Activated B cell treated with CpG ODN at 0.5 μM for 24 hours (primary cell): ENCODE data around the gene VEGFB. TPM values are rescaled to one million over a fixed set of nuclear protein-coding genes. Genes with fewer than 3 reads are reported as not detected.

Experiments
- ATAC-seq: fragments of 200-7000 bp; cut with Tn5 transposase; one replicate; pipeline ENCODE4 v1.10.0; 2021; ENCODE audit warnings: low read depth, mild to moderate bottlenecking, moderate library complexity
- CTCF ChIA-PET: fragments of 350-600 bp; sonication (Branson Sonifier 250); formaldehyde crosslinking; loops from one replicate; lab custom pipeline; 2021; ENCODE audit warnings: antibody characterized with exemption; lab: Charles Lee
- POLR2A ChIA-PET: fragments of 350-600 bp; sonication (Branson Sonifier 250); formaldehyde crosslinking; loops from one replicate; lab custom pipeline; 2021; ENCODE audit warnings: antibody characterized with exemption; lab: Charles Lee
- DNase-seq: peaks from one replicate; pipeline ENCODE4 v3.0.0; 2022
- H3K27ac Mint-ChIP-seq: one replicate; pipeline ENCODE4 v1.8.0; 2020; ENCODE audit warnings: mixed read lengths
- H3K27me3 Mint-ChIP-seq: one replicate; pipeline ENCODE4 v1.8.0; 2021; ENCODE audit warnings: mixed read lengths
- H3K36me3 Mint-ChIP-seq: one replicate; pipeline ENCODE4 v1.8.0; 2021; ENCODE audit warnings: low read depth, mixed read lengths
- H3K4me1 Mint-ChIP-seq: one replicate; pipeline ENCODE4 v1.8.0; 2021; ENCODE audit warnings: mixed read lengths
- H3K4me3 Mint-ChIP-seq: one replicate; pipeline ENCODE4 v1.8.0; 2020; ENCODE audit warnings: mild to moderate bottlenecking, mixed read lengths
- H3K9me3 Mint-ChIP-seq: one replicate; pipeline ENCODE4 v1.8.0; 2020; ENCODE audit warnings: mixed read lengths
- intact Hi-C: fragments of 100-400 bp; cut with micrococcal nuclease; formaldehyde crosslinking; loops from one replicate; pipeline ENCODE4 v1.15.1; 2024
- total RNA-seq: library from RNA; stranded (reverse); gene quantifications from 2 replicates; pipeline ENCODE4 v1.2.3, GENCODE V29; 2022
- TF ChIP-seq, protein P1 (sequence below): fragments of 200-600 bp; IDR thresholded peaks from one replicate; pipeline ENCODE4 v1.8.0; 2022; ENCODE audit warnings: antibody characterized with exemption, mild to moderate bottlenecking

VEGFB gene
- total RNA-seq, 1 donor from 2014 or later = 97.4 TPM

DNA sequence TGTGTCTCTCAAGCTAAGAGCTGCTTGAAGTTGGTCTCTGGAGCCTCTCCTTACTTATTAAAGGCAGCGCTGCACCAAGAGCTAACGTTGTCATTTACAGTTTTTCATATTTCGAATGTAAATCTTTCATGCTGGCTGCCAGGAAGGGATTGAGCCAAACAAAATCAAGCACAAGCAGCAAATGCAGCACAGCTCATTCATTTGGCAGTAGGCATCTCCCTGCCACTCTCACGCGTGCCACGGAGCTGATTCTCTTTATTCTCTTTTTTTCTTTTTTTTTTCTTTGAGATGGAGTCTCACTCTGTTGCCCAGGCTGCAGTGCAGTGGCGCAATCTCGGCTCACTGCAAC lies 1.4 kb upstream of the VEGFB start:
- ChIA-PET POLR2A (interaction anchor here (0.5 to 12.7 kb wide), 6 partner anchors 8 to 47 kb away, joined by 3 to 191 read pairs (median 4); partner anchors contain the start of genes FERMT3, FKBP2 and STIP1), CTCF (interaction anchor here (0.6 to 1.6 kb wide), 3 partner anchors 13 to 72 kb away, joined by 3 to 5 read pairs (median 3); partner anchors contain the start of gene PPP1R14B)
- TF ChIP-seq, protein P1, sequence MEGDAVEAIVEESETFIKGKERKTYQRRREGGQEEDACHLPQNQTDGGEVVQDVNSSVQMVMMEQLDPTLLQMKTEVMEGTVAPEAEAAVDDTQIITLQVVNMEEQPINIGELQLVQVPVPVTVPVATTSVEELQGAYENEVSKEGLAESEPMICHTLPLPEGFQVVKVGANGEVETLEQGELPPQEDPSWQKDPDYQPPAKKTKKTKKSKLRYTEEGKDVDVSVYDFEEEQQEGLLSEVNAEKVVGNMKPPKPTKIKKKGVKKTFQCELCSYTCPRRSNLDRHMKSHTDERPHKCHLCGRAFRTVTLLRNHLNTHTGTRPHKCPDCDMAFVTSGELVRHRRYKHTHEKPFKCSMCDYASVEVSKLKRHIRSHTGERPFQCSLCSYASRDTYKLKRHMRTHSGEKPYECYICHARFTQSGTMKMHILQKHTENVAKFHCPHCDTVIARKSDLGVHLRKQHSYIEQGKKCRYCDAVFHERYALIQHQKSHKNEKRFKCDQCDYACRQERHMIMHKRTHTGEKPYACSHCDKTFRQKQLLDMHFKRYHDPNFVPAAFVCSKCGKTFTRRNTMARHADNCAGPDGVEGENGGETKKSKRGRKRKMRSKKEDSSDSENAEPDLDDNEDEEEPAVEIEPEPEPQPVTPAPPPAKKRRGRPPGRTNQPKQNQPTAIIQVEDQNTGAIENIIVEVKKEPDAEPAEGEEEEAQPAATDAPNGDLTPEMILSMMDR = no peak
- Mint-ChIP-seq H3K36me3 (peaks cover 18% of the 10 kb centered on the region), H3K4me1 (peaks cover 70% of the 10 kb centered on the region), H3K4me3 (peak overlapping the region; percentile 66), H3K27me3 (no peaks in the 10 kb centered on the region), H3K27ac (peak overlapping the region; percentile 37), H3K9me3 (no peaks in the 10 kb centered on the region)
- intact Hi-C loops = loop anchor here (5.0 kb wide), 2 partner anchors 84 to 296 kb away; partner anchors contain the start of genes NAA40, PRDX5 and TRMT112
- DNase-seq (no peak), ATAC-seq (no peak)

DNA sequence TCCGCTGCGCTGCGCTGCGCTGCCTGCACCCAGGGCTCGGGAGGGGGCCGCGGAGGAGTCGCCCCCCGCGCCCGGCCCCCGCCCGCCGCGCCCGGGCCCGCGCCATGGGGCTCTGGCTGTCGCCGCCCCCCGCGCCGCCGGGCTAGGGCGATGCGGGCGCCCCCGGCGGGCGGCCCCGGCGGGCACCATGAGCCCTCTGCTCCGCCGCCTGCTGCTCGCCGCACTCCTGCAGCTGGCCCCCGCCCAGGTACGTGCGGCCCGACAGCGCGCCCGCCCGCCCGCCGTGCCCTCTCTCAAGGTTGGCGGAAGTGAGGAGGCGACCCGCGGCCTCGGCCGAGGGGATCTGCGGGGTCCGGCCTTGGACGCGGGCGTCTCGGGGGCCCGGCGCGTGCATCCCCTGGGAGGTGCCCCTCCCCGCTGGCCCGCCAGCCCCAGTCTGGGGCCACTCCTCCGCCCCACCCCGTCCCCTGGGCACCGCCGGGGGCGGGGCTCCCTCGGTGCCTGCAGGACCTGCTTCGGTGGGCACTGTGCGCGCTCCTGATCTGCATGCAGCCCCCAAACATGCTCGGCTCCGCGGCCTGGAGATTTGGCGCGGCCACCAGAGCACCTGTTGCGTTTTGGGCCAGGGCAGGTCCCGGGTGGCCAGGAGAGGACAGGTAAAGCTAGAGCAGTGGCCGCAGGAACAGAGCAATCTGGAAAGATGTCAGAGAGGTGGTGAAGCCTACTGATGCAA lies 429 bp downstream of the VEGFB start:
- H3K4me1 Mint-ChIP-seq = peaks cover 76% of the 10 kb centered on the region
- DNase-seq (peak; percentile 77), ATAC-seq (peak; percentile 49)
- ChIA-PET CTCF (no interaction called here), POLR2A (interaction anchor here (0.6 to 2.0 kb wide), 7 partner anchors 9 to 50 kb away, joined by 3 to 11 read pairs (median 4); partner anchors contain the start of genes NUDT22, STIP1 and TRPT1)
- peak overlapping the region; percentile 93 for H3K27ac Mint-ChIP-seq
- intact Hi-C loops = loop anchor here (1.0 to 5.0 kb wide), 4 partner anchors 16 to 298 kb away; partner anchors contain the start of genes NAA40, PLCB3, PRDX5 and TRMT112
- no peaks in the 10 kb centered on the region for H3K27me3 Mint-ChIP-seq
- H3K4me3 Mint-ChIP-seq = peak overlapping the region; percentile 90
- H3K9me3 Mint-ChIP-seq = no peaks in the 10 kb centered on the region
- H3K36me3 Mint-ChIP-seq = peaks cover 30% of the 10 kb centered on the region
- TF ChIP-seq, protein P1 = no peak

DNA sequence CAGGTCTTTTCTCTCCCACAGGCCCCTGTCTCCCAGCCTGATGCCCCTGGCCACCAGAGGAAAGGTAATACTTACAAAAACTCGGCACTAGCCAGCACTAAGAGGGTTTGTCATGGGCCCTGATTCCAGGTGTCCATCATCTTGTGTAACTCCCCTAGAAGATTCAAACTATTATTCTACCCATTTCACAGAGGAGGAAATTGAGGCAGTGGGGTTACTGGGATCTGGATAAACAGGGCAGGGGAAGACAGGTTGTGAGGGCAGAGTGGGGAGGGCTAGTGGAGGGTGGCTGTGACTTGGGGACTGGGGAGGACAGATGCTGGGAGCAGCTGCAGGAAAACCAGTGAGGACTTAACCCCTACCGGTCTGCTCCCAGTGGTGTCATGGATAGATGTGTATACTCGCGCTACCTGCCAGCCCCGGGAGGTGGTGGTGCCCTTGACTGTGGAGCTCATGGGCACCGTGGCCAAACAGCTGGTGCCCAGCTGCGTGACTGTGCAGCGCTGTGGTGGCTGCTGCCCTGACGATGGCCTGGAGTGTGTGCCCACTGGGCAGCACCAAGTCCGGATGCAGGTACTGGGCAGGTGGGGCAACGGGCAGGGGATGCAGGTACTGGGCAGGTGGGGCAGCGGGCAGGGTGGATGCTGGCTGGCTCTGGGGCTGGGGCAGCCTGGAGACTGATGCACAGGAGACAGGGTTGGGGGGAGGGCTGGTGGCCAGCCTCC lies 1.2 kb downstream of the VEGFB start:
- TF ChIP-seq, protein P1 = no peak
- no peak for DNase-seq
- intact Hi-C loops = loop anchor here (1.0 kb wide), 1 partner anchor 35 kb away; no protein-coding TSS in a partner anchor
- Mint-ChIP-seq H3K27ac (peak overlapping the region; percentile 93), H3K27me3 (no peaks in the 10 kb centered on the region), H3K4me1 (peaks cover 80% of the 10 kb centered on the region), H3K9me3 (no peaks in the 10 kb centered on the region), H3K4me3 (peak overlapping the region; percentile 90), H3K36me3 (peaks cover 36% of the 10 kb centered on the region)
- ChIA-PET POLR2A (interaction anchor here (1.3 to 2.0 kb wide), 4 partner anchors 9 to 50 kb away, joined by 4 to 11 read pairs (median 6); partner anchors contain the start of genes NUDT22, STIP1 and TRPT1), CTCF (no interaction called here)
- no peak for ATAC-seq

DNA sequence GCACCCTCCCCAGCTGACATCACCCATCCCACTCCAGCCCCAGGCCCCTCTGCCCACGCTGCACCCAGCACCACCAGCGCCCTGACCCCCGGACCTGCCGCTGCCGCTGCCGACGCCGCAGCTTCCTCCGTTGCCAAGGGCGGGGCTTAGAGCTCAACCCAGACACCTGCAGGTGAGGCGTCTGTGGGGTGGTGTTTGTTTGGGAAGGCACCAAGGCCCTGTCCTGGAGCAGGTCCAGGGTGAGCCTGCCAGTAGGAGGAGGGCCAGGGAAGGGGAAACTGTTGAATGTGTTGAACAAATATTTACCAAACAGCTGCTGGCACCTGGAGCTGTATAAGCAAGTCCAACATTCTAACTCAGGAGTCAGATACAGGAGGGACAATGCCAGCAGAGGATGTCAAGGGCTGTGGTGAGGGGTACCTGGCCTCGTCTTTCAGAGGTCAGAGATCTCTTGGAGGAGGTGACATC lies 3.1 kb downstream of the VEGFB start:
- intact Hi-C loops = no loop called here
- H3K36me3 Mint-ChIP-seq = peaks cover 39% of the 10 kb centered on the region
- POLR2A ChIA-PET = interaction anchor here (0.8 to 1.5 kb wide), 5 partner anchors 11 to 68 kb away, joined by 3 to 5 read pairs (median 4); partner anchors contain the start of genes ESRRA, FERMT3, NUDT22 and TRPT1
- no peak for DNase-seq
- CTCF ChIA-PET = interaction anchor here (0.6 kb wide), 1 partner anchor 39 kb away, joined by 3 read pairs; no protein-coding TSS in a partner anchor
- no peak overlapping the region for H3K4me3 Mint-ChIP-seq
- TF ChIP-seq, protein P1 = no peak
- no peak for ATAC-seq
- peaks cover 73% of the 10 kb centered on the region for H3K4me1 Mint-ChIP-seq
- H3K27ac Mint-ChIP-seq = peak overlapping the region; percentile 98
- H3K9me3 Mint-ChIP-seq = no peaks in the 10 kb centered on the region
- H3K27me3 Mint-ChIP-seq = no peaks in the 10 kb centered on the region
